HG02571 (cell line): Measurements from ENCODE around the gene HBG2.
"Not testable (repeated sequence)": the region's sequence is repeated elsewhere in the genome, so short reads cannot be mapped to it uniquely, and the experiment has no call there.

Experiments used
- ATAC-seq: cut with Tn5 transposase; IDR thresholded peaks from one replicate; pipeline ENCODE4 v1.9.1; 2021; ENCODE audit warnings: mild to moderate bottlenecking, moderate library complexity; ENCODE audit not compliant: unreplicated experiment

HBG2 gene

DNA sequence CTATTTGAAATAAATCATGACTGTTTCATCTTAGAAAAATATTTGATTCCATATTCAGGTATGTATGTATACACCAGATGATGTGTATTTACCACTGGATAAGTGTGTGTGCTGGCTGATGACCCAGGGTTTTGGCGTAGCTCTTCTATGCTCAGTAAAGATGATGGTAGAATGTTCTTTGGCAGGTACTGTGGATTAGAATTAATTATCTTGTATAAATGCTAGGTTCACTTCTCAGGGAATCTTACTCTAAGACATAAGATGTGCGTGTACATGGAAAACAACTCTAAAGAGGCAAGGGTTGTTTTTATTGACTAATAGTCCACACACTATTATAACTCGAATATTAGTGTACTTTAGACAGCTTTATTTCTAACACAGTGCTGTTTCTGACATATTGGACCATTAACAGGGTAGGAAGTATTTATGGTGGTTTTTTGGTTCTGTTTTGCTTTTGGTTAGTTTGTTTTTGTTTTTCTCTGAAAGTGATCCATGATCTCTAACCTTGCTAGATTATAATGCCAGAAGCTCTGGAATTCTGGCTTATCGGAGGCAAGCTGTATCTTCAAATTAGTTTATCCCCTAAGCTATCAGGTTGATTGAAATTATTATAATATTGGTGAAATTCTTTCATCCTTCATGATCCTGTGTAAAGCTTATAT lies 3.9 kb downstream of the HBG2 start:
- no peak for ATAC-seq

DNA sequence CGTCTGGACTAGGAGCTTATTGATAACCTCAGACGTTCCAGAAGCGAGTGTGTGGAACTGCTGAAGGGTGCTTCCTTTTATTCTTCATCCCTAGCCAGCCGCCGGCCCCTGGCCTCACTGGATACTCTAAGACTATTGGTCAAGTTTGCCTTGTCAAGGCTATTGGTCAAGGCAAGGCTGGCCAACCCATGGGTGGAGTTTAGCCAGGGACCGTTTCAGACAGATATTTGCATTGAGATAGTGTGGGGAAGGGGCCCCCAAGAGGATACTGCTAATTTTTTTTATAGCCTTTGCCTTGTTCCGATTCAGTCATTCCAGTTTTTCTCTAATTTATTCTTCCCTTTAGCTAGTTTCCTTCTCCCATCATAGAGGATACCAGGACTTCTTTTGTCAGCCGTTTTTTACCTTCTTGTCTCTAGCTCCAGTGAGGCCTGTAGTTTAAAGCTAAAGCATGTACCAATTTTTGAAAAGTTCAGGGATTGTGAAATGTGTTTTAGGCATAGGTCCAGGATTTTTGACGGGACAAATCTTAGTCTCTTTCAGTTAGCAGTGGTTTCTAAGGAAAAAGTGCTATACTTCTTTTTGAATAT lies 4.7 kb downstream of the HBG2 start, which contains the start of gene HBG1:
TSS of gene HBG1 (minus strand) at position 51 of the 590 bp plus-strand sequence. CDS start 53 bp downstream, outside the sequence.
- ATAC-seq = not testable (repeated sequence)

DNA sequence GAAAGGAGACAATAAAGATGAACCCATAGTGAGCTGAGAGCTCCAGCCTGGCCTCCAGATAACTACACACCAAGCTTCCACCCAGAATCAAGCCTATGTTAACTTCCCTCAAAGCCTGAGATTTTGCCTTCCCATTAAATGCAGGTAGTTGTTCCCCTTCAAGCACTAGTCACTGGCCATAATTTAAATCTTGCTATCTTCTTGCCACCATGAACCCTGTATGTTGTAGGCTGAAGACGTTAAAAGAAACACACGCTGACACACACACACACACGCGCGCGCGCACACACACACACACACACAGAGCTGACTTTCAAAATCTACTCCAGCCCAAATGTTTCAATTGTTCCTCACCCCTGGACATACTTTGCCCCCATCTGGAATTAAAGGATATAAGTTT lies 6.1 kb downstream of the HBG2 start:
- ATAC-seq = not testable (repeated sequence)

DNA sequence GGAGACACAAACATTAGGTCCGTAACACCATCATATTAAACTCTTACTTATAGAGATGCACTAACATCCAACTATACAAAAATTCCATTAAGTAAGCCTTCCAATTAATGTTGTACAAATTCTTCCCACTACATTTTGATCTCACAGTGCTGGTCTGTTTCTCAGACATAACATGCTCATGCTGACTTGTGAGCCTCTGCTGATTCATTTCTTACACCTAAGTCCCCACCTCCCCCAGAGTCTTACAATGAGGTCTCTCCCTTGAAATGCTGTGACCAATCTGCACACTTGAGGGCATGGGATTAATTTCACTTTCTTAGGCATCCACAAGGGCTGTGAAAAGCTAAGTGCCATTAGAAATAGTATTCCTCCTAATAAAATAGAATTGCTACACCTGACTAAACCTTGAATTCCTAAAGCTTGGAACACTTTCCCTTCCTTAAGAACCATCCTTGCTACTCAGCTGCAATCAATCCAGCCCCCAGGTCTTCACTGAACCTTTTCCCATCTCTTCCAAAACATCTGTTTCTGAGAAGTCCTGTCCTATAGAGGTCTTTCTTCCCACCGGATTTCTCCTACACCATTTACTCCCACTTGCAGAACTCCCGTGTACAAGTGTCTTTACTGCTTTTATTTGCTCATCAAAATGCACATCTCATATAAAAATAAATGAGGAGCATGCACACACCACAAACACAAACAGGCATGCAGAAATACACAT lies 6.9 kb downstream of the HBG2 start:
- ATAC-seq = no peak

DNA sequence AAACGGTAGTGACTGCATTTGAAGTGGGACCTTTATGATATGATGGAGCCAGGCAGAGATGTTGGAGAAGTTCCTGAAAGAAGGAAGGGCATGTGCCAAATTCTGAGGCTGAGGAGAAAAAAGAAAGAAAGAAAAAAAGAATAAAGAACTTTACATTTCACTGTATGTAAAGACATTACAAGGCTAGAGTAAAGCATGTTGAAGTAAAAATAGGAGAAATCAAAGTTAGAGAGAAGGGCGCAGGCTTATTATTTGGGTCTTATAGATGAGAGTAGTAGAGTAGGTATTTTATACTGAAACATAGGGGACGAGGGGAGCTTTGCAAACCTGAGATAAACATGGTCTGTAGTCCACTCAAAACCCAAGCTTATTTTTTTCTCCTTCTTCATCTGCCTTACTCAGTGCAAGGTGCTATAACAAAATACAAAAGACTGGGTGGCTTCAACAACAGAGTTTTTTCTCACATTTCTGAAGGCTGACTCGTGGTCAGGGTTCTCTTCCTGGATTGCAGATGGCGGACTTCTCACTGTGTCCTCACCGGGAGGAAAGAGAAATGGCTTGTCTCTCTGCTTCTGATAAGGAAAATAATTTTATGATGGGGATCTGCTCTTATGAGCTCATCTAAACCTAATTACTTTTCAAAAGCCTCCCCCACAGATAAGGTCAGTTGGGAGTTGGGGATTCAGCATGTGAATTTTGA lies 7.7 kb downstream of the HBG2 start:
- no peak for ATAC-seq

DNA sequence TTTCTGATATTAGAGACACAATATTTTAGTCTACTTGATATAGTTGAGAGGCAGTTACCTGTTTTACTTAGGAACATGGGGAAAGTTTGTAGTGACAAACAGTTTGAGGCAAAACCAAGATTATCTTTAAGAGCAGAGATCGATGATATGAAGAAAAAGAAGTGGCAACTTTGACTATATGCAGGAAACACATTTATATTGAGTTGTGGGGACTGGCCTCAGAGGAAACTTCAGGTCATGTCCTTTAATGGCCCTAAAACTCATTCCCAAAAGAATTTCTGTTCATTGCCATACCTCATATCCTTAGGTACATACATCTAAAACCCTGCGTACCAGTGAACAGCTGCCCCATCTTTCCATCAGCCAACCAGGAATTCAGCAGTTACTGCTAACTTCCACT lies 9.4 kb downstream of the HBG2 start:
- no peak for ATAC-seq

DNA sequence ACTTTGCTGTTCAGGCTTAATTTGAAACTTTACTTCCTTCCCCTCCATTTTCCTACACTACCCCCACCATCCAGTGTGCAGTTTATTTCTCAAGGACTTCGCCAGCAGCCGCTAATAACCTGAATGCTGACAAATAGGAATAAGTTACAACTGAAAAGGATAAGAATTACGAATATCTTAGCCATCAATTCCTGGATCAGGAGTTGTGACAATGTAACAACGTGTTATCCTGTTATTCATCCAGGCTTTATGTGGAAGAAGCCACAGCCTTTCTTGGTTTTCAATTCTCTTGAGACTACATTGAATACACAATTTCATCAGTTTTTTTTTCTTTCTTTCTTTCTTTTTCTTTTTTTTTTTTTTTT lies 10.8 kb downstream of the HBG2 start:
- ATAC-seq = no peak

DNA sequence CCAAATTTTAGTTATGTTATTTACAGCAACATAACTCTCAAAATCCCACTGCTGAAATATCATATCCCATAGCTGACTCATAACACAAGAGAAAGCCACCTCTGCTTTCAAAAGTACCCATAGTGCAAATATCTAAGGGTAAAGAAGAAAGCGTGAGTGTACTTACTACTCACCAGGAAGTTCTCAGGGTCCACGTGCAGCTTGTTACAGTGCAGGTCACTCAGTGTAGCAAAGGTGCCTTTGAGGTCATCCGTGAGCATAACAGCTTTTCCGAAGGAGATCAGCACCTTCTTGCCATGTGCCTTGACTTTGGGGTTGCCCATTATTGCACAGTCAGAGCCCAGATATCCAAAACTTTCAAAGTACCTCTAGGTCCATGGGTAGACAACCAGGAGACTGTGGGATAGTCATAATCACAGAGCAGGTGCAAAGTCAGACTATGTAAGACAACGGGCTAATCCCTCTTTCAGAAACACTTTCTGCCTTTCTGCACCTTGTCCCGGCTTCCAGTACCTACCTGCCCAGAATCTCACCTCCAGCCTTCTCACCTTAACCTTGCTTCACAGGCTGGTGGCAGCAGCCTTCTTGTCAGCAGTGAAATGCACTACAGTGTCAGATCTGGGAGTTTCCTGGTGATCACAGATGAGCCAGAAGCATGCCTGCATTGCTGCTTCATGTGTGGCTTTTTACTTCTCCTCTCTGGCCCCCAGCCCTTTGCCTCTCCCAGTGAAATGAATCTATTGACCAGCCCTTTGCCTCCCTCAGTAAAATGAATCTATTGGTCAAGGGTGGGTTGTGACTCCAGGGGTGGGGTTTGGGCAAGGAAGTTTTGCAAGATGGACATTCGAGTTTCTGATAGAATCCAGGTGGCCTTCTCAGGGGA lies 11.4 kb downstream of the HBG2 start:
- ATAC-seq = peak; percentile 69

DNA sequence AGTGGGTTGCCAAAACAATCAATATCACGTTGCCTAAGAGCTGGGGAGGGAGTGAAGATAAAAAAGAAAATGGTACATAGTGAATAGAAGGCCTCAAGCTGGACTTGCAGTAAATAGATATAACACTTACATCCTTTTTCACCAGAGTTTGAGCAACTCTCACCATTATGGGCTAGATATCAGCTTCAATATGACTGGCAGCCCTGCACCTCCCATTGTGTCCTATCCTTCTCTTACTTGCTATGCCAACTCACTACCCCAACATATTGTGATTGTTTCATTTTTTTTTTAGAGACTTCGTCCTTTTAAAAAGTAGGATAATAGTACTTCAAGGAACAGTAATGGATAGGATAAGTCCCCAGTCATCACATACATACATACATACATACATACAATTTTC lies 12.4 kb downstream of the HBG2 start:
- ATAC-seq = no peak

DNA sequence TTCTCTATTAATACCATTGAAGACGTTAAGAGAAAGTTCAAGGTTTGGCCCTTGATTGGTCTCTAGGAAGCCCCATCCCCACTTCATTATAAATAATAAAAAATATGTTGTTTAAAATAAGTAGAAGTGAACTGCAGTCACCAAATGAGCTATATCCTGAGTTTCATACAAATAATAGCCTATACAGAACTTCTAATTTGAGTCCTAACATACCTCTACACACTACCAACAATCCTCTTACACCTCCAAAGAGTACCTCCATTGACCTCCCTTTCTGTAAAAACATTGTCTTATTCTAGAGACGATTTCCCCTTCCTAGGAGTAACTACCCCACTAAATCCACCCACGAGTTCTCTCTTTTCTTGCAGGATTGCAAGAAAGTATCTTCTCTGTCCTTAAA lies 13.1 kb downstream of the HBG2 start:
- ATAC-seq = no peak

DNA sequence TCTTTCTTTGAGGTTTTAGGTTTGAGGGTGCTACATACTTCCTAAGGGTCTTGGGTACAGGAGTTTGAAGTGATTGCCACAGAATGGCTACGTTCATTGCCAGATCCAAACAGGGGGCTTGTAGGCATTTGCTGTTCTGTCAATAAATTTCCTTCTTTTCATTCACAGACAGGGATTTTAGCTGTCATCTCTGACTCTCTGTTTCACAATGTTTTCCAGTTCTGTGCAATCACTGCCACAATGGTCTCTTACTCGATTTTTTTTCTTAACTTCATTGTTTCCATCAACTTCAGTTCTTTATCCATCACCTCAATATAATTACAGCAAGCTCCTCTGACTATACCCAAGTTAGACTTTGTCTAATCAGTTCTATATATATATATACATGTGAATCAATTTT lies 14.1 kb downstream of the HBG2 start:
- no peak for ATAC-seq

DNA sequence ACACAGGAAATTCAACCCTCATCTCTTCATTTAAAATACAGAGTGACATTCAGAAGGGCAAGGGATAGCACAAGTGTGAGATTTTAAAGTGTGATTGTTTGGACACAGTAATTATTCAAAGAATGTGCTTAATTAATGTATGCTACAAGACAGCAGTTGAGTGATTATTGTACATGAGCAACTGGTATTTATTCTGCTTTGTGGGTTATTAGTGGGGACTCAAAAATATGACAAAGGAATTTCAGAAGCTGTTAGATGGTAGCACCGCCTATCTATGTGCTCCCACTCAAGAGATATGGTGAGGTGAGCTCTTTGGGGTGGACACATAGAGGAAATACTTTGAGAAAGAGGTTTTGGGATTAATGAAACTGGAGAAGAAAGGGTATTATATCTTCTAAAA lies 14.5 kb downstream of the HBG2 start:
- no peak for ATAC-seq

DNA sequence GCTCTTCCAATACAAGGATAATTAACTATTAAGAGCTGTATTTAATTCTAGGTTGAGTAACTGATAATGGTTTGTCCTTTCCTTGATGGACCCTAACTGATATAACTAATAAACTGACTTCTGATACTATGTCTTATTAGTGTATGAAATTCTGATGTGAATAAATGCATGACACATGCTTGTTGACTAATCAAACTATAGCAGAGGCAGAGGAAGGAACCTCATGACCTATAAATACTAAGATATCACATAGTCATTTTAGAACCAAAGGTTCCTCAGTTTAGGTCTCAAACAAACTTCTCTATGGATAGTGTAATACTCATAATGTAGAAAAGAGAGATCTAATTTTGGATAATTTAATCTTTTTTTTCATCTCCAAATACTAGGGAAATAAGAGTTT lies 15.5 kb downstream of the HBG2 start:
- no peak for ATAC-seq

DNA sequence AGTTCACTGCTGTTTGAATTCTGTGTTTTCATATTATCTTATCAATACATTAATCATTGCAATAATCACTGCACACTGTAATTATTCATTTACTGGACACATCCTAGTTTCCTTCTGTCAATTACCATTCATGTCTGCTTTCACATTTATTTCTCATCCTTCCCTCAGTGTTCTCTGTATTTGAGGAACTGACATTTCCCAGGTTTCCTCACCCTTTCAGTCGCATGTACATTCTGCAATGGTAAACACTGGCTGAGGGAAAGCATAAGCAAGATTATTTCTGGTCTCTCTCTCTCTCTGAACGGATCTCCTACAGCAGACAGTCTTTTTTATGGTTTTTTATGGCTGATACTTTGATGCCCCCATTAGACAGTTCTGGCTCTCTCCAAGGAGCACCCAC lies 16.1 kb downstream of the HBG2 start:
- ATAC-seq = no peak

DNA sequence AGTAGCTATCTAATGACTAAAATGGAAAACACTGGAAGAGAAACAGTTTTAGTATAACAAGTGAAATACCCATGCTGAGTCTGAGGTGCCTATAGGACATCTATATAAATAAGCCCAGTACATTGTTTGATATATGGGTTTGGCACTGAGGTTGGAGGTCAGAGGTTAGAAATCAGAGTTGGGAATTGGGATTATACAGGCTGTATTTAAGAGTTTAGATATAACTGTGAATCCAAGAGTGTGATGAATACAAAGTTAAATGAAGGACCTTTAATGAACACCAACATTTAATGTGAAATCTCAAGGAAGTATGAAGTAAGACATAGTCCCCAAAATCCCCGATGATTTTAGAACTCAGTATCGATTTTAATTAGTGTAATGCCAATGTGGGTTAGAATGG lies 17.2 kb downstream of the HBG2 start:
- no peak for ATAC-seq

DNA sequence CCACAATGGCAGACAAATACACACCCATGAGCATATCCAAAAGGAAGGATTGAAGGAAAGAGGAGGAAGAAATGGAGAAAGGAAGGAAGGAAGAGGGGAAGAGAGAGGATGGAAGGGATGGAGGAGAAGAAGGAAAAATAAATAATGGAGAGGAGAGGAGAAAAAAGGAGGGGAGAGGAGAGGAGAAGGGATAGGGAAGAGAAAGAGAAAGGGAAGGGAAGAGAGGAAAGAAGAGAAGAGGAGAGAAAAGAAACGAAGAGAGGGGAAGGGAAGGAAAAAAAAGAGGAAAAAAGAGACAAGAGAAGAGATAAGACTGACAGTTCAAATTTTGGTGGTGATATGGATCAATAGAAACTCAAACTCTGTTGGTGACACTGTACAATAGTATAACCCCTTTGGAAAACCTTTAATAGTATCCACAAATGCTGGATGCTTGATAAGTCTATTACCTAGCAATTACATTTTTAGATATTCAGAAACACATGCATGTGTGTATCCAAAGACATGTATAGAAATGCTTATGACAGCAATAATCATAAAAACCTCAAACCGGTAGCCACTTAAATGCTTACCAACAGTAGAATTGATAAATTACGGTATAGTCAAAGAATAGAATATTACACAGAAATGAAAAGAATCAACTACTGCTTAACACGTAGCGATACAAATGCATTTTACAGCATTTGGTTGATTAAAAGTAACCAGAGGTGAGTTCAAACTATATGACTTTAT lies 19.1 kb downstream of the HBG2 start:
- no peak for ATAC-seq

DNA sequence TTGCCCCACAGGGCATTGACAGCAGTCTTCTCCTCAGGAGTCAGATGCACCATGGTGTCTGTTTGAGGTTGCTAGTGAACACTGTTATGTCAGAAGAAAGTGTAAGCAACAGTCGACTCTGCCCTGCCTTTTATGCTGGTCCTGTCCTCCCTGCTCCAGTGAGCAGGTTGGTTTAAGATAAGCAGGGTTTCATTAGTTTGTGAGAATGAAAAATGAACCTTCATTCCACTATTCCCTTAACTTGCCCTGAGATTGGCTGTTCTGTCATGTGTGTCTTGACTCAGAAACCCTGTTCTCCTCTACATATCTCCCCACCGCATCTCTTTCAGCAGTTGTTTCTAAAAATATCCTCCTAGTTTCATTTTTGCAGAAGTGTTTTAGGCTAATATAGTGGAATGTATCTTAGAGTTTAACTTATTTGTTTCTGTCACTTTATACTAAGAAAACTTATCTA lies 20.2 kb downstream of the HBG2 start, which contains the start of gene HBD:
TSS of gene HBD (minus strand) at position 103 of the 454 bp plus-strand sequence. CDS start at position 53, 50 bp downstream.
- peak; percentile 41 for ATAC-seq

DNA sequence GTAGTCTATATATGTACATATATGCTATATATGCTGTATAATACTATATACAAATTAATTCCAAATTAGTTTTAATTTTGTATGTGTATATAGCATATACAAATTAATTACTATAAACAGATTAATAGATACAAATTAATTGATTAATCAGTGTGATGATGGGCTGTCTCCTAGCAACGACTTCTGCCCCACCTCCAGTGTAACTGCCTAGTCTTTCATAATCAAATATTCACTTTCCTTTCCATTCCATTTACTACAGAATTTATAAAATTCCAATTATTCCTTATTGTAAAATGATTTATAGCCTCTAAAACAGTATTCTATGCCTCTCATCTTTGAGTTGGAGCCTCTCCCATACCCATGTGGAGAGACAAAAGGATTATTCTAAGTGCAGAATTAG lies 21.3 kb downstream of the HBG2 start:
- ATAC-seq = no peak

DNA sequence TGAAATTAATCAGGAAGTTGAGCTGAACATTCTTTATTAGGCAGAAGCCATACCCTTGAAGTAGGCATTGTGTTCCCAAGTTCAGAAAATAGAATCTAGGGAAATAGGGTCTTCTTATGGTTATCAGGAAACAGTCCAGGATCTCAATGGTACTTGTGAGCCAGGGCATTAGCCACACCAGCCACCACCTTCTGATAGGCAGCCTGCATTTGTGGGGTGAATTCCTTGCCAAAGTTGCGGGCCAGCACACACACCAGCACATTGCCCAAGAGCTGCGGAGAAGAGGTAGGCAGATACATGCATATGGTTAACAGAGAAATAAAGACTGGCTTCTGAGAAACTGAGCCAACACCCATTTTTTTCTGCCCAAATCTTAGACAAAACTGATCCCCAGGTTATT lies 21.8 kb downstream of the HBG2 start:
- no peak for ATAC-seq

DNA sequence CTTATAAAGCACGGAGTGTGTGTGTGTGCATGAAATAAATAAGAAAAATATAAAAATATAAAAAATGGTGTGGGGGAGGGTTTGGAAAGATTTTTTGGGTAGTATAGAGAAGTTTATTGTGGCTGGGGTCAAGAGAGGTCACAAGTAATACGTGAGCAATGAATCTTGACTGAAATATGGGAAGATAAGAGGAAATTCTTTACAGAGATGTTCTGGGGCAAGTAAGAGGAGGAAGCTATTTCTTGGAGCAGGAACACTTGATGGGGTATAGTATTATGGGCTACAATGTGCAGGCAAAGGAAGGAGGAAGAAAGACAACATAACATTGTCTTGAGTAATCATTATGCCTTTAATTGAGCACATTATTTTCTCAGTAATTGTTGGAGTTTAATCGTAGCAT lies 22.4 kb downstream of the HBG2 start:
- ATAC-seq = no peak
